OCI-LY7 (cell line): ENCODE measurements around the gene METTL1.

Experiments used
- EZH2phosphoT487 ChIP-seq: fragments of 200-600 bp; sonication (generic); IDR thresholded peaks from 2 replicates; pipeline ENCODE4 v1.6.1; 2018; ENCODE audit warnings: low read depth, borderline replicate concordance, mild to moderate bottlenecking, mixed run types, antibody characterized with exemption, low read length, moderate library complexity, mixed read lengths
- TF ChIP-seq, protein P1 (sequence below): fragments of 200-600 bp; sonication (generic); conservative IDR thresholded peaks from 2 replicates; pipeline ENCODE4 v1.5.1; 2014; ENCODE audit warnings: mild to moderate bottlenecking, antibody characterized with exemption, low read length, moderate library complexity, mixed read lengths

- TF ChIP-seq, protein P1, sequence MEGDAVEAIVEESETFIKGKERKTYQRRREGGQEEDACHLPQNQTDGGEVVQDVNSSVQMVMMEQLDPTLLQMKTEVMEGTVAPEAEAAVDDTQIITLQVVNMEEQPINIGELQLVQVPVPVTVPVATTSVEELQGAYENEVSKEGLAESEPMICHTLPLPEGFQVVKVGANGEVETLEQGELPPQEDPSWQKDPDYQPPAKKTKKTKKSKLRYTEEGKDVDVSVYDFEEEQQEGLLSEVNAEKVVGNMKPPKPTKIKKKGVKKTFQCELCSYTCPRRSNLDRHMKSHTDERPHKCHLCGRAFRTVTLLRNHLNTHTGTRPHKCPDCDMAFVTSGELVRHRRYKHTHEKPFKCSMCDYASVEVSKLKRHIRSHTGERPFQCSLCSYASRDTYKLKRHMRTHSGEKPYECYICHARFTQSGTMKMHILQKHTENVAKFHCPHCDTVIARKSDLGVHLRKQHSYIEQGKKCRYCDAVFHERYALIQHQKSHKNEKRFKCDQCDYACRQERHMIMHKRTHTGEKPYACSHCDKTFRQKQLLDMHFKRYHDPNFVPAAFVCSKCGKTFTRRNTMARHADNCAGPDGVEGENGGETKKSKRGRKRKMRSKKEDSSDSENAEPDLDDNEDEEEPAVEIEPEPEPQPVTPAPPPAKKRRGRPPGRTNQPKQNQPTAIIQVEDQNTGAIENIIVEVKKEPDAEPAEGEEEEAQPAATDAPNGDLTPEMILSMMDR: no peak
- TF ChIP-seq EZH2phosphoT487: no peak
These were observed 7.8 kb downstream of the METTL1 start for GRCh38 chr12:57763881-57764661.
